Activated gamma-delta T cell treated with Interleukin-2 at 50 U/mL for 16 hours (primary cell): ENCODE results near the gene PSORS1C1.
A peak's percentile ranks its signal among the peaks of the same experiment; 100 is the strongest.

Experiments used
- DNase-seq: peaks from one replicate; pipeline ENCODE4 v3.0.0-alpha.2; 2020

The PSORS1C1 gene

GRCh38 chr6:31128093-31128676 lies 13.6 kb downstream of the PSORS1C1 start:
- DNase-seq = peak; percentile 76

- DNase-seq = no peak
These were observed 14.5 kb downstream of the PSORS1C1 start for GRCh38 chr6:31129130-31129529.

GRCh38 chr6:31130751-31131150 lies 16.2 kb downstream of the PSORS1C1 start:
- DNase-seq = no peak

GRCh38 chr6:31131595-31131994 lies 17.0 kb downstream of the PSORS1C1 start:
- DNase-seq = no peak

GRCh38 chr6:31132806-31133205 lies 18.2 kb downstream of the PSORS1C1 start:
- DNase-seq = no peak

- no peak for DNase-seq
These were observed 21.1 kb downstream of the PSORS1C1 start for GRCh38 chr6:31135710-31136109.

GRCh38 chr6:31138982-31139381 lies 24.4 kb downstream of the PSORS1C1 start, which contains the start of gene PSORS1C2:
Gene PSORS1C2, minus strand, starts transcription at chr6:31139066. Its CDS starts 40 bp downstream, at chr6:31139026.
- DNase-seq = no peak

- DNase-seq = no peak
These were observed 25.0 kb downstream of the PSORS1C1 start for GRCh38 chr6:31139599-31139998.

- DNase-seq = no peak
These were observed 26.0 kb downstream of the PSORS1C1 start for GRCh38 chr6:31140643-31141042.

- no peak for DNase-seq
These were observed 27.8 kb downstream of the PSORS1C1 start for GRCh38 chr6:31142361-31142761.

GRCh38 chr6:31143148-31143547 lies 28.5 kb downstream of the PSORS1C1 start:
- DNase-seq = no peak

GRCh38 chr6:31144296-31144969 lies 29.8 kb downstream of the PSORS1C1 start:
- DNase-seq = no peak

- DNase-seq = no peak
These were observed 30.4 kb downstream of the PSORS1C1 start for GRCh38 chr6:31144970-31145340.

GRCh38 chr6:31145386-31145785 lies 30.8 kb downstream of the PSORS1C1 start:
- DNase-seq = no peak

GRCh38 chr6:31149827-31150447 lies 35.3 kb downstream of the PSORS1C1 start:
- DNase-seq = no peak

- no peak for DNase-seq
These were observed 38.2 kb downstream of the PSORS1C1 start for GRCh38 chr6:31152781-31153180.

- DNase-seq = no peak
These were observed 39.8 kb downstream of the PSORS1C1 start for GRCh38 chr6:31154436-31154835.

GRCh38 chr6:31156641-31157040 lies 42.0 kb downstream of the PSORS1C1 start:
- no peak for DNase-seq

GRCh38 chr6:31157513-31158139 lies 43.0 kb downstream of the PSORS1C1 start, which contains the start of gene CCHCR1:
Gene CCHCR1, minus strand, starts transcription at chr6:31157802. Its CDS starts 202 bp downstream, at chr6:31157600.
- no peak for DNase-seq

GRCh38 chr6:31158140-31158862 lies 43.7 kb downstream of the PSORS1C1 start, which contains the start of gene TCF19:
Gene TCF19, plus strand, starts transcription at chr6:31158589. Its CDS starts 881 bp downstream, at chr6:31159470.
- DNase-seq = peak; percentile 99

- no peak for DNase-seq
These were observed 44.6 kb downstream of the PSORS1C1 start for GRCh38 chr6:31158863-31159855.
